ENCODE data around the gene EYA2. TPM values are rescaled to one million over a fixed set of nuclear protein-coding genes. Genes with fewer than 3 reads are reported as not detected.

Gene EYA2
- total and polyA plus RNA-seq, 2 of the 4 experiments (the other 2 are of a cell fraction): 2.3 to 5.4 TPM

DNA sequence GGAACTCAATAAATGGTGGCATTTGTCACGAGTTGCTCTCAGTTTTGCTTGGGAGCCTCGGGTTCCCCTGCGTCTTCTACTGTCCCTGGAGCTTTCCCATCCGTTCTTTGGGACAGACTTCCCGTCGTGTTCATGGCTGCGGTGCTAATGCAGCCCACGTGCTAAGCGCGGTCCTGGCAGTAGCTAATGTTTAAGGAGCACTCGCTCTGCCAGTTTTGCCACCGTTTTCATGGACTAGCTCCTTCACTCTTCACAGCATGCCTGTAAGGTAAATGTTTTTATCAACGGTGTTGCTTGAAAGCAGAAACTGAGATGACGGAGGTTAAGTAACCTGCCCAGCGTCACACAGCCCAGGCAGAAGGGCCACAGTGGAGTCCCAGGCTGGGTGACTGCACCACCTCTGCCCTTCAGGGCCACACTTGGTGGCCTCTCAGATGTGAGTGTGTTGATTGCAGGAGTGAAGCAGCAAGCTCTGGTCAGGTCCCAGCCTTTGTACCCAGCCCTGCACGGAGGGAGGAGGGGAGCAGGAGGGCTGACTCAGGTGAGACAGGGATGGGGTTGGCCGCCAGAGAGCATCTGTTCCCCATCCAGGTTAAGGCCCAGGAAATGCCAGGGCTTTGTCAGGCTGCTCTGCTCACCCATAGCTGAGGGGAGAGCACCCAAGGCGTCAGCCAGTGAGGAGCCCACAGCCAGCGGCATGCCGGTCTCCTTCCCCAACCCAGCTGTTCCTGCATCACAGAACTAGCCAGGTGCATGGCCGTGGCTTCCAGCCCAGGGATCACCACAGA lies 280.0 kb downstream of the EYA2 start:
- Histone ChIP-seq H3K4me3 (ENCODE audit: insufficient read depth, low read depth, low read length) (no peak overlapping the region), H3K9ac (ENCODE audit: low read depth, low read length) (no peak overlapping the region), H2BK120ac (ENCODE audit: low read depth, low read length) (no peak overlapping the region), H3K36me3 (ENCODE audit: control insufficient read depth, insufficient read depth, low read length) (peaks cover 1% of the 10 kb centered on the region; the same call in 1 of the 2 replicates), H3K4ac (ENCODE audit: low read depth, low read length) (no peak overlapping the region), H3K23ac (ENCODE audit: low read depth, low read length) (no peak overlapping the region), H3K14ac (replicated peaks; ENCODE audit: low read depth, low read length) (no peak overlapping the region), H3K27ac (ENCODE audit: insufficient read depth, low read length) (no peak overlapping the region), H4K8ac (ENCODE audit: low read depth in 2 of 2, low read length in 2 of 2) (no peak overlapping the region), H3K56ac (ENCODE audit: extremely low read depth, insufficient read depth, low read length) (no peak overlapping the region), H3K4me1 (ENCODE audit: control insufficient read depth, insufficient read depth, low read length) (peaks cover 3% of the 10 kb centered on the region; the same call in 1 of the 2 replicates), H3K9me1 (ENCODE audit: insufficient read depth, low read length) (no peaks in the 10 kb centered on the region; the same call in 1 of the 2 replicates), H2BK15ac (ENCODE audit: low read depth, low read length) (no peak overlapping the region), H4K20me1 (ENCODE audit: insufficient read depth, low read length) (no peaks in the 10 kb centered on the region), H2BK20ac (ENCODE audit: low read depth, low read length) (no peak overlapping the region), H2BK5ac (ENCODE audit: low read depth, low read length, poor library complexity, severe bottlenecking) (no peak overlapping the region), H2AK5ac (ENCODE audit: low read depth, low read length) (no peak overlapping the region), H3K4me2 (ENCODE audit: low read depth, low read length) (no peak overlapping the region), H4K5ac (ENCODE audit: low read depth, low read length) (no peak overlapping the region), H2AFZ (replicated peaks; ENCODE audit: low read length, poor library complexity) (no peak overlapping the region), H3K9me3 (ENCODE audit: control insufficient read depth, insufficient read depth, low read length) (no peaks in the 10 kb centered on the region), H3K79me1 (ENCODE audit: low read depth in 1 of 2, low read length in 2 of 2) (no peaks in the 10 kb centered on the region), H3K18ac (ENCODE audit: low read depth, low read length) (no peak overlapping the region), H4K91ac (ENCODE audit: insufficient read depth, low read depth, low read length) (no peak overlapping the region), H3K27me3 (ENCODE audit: control insufficient read depth, insufficient read depth, low read length) (no peaks in the 10 kb centered on the region), H2AK9ac (replicated peaks; ENCODE audit: low read depth, low read length, poor library complexity) (no peak overlapping the region)
- BruUV-seq (replicated peaks): no TSS peak
- intact Hi-C loops (cut with micrococcal nuclease) (no loop called here), in situ Hi-C loops (cut with MboI; ENCODE audit: low sequenced_read_pairs) (no loop called here), dilution Hi-C loops (cut with HindIII; ENCODE audit: low sequenced_read_pairs, unreplicated experiment) (no loop called here)
- ChIA-PET POLR2A (ENCODE audit: unreplicated experiment) (no interaction called here), CTCF (no interaction called here)
- DNase-seq: no peak
- WGBS, 2 experiments (ENCODE audit: extremely low coverage in 2 of 2, insufficient read length in 1 of 2): 94% methylated on average over 8 of the region's 21 CpGs; no CpG with 5 or more reads in 1 of the 2 experiments
- ATAC-seq (ENCODE audit: low read depth): no peak
- no peak for TF ChIP-seq CEBPB (IDR thresholded peaks at IDR 0.05; ENCODE audit: low read depth, low read length)
- TF ChIP-seq, protein P1, sequence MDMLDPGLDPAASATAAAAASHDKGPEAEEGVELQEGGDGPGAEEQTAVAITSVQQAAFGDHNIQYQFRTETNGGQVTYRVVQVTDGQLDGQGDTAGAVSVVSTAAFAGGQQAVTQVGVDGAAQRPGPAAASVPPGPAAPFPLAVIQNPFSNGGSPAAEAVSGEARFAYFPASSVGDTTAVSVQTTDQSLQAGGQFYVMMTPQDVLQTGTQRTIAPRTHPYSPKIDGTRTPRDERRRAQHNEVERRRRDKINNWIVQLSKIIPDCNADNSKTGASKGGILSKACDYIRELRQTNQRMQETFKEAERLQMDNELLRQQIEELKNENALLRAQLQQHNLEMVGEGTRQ (IDR thresholded peaks at IDR 0.05; ENCODE audit: low read depth, low read length): no peak
- no peak for TF ChIP-seq MAZ (IDR thresholded peaks at IDR 0.05; ENCODE audit: borderline replicate concordance, low read depth, low read length)
- TF ChIP-seq MAFK (IDR thresholded peaks at IDR 0.05; ENCODE audit: low read depth, low read length): no peak
- no peak for TF ChIP-seq POLR2A (IDR thresholded peaks at IDR 0.05; ENCODE audit: low read depth, low read length)
- no peak for TF ChIP-seq SMC3 (IDR thresholded peaks at IDR 0.05; ENCODE audit: low read depth, low read length)
- TF ChIP-seq, protein P2, sequence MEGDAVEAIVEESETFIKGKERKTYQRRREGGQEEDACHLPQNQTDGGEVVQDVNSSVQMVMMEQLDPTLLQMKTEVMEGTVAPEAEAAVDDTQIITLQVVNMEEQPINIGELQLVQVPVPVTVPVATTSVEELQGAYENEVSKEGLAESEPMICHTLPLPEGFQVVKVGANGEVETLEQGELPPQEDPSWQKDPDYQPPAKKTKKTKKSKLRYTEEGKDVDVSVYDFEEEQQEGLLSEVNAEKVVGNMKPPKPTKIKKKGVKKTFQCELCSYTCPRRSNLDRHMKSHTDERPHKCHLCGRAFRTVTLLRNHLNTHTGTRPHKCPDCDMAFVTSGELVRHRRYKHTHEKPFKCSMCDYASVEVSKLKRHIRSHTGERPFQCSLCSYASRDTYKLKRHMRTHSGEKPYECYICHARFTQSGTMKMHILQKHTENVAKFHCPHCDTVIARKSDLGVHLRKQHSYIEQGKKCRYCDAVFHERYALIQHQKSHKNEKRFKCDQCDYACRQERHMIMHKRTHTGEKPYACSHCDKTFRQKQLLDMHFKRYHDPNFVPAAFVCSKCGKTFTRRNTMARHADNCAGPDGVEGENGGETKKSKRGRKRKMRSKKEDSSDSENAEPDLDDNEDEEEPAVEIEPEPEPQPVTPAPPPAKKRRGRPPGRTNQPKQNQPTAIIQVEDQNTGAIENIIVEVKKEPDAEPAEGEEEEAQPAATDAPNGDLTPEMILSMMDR (conservative IDR thresholded peaks at IDR 0.05; ENCODE audit: low read depth, low read length): no peak
- no peak for TF ChIP-seq FOS (IDR thresholded peaks at IDR 0.05; ENCODE audit: low read depth, low read length)
- no peak for TF ChIP-seq CHD1 (IDR thresholded peaks at IDR 0.05; ENCODE audit: low read depth, low read length)
- TF ChIP-seq MXI1 (IDR thresholded peaks at IDR 0.05; ENCODE audit: borderline replicate concordance, low read depth, low read length): no peak
- no peak for TF ChIP-seq BHLHE40 (IDR thresholded peaks at IDR 0.05; ENCODE audit: low read depth, low read length)
- TF ChIP-seq, protein P3, sequence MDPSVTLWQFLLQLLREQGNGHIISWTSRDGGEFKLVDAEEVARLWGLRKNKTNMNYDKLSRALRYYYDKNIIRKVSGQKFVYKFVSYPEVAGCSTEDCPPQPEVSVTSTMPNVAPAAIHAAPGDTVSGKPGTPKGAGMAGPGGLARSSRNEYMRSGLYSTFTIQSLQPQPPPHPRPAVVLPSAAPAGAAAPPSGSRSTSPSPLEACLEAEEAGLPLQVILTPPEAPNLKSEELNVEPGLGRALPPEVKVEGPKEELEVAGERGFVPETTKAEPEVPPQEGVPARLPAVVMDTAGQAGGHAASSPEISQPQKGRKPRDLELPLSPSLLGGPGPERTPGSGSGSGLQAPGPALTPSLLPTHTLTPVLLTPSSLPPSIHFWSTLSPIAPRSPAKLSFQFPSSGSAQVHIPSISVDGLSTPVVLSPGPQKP (IDR thresholded peaks at IDR 0.05; ENCODE audit: borderline replicate concordance, low read depth, low read length): no peak
- no peak for TF ChIP-seq RFX5 (IDR thresholded peaks at IDR 0.05; ENCODE audit: low read depth, low read length)
- TF ChIP-seq NFE2L2 (IDR thresholded peaks at IDR 0.05; ENCODE audit: low read depth, low read length): no peak
- no peak for TF ChIP-seq RAD21 (IDR thresholded peaks at IDR 0.05; ENCODE audit: low read length)
- no peak for TF ChIP-seq RCOR1 (IDR thresholded peaks at IDR 0.05; ENCODE audit: insufficient replicate concordance, low read length)

Measured in IMR-90 (cell line).